Stomach smooth muscle (tissue), 2 donors: ENCODE measurements around the gene STX19.

ENCODE experiments used
- H3K27ac ChIP-seq: one replicate; pipeline ENCODE4 v1.7.0; 2013; ENCODE audit warnings: mild to moderate bottlenecking, low read length, inconsistent platforms
- H3K27me3 ChIP-seq, 2 donors: one replicate each; pipeline ENCODE4 v1.7.0; 2013; ENCODE audit warnings: low read length in 2 of 2; ENCODE audit not compliant: insufficient read depth in 2 of 2, control insufficient read depth in 1 of 2
- H3K36me3 ChIP-seq, 2 donors: one replicate each; pipeline ENCODE4 v1.7.0; 2013; ENCODE audit warnings: low read length in 2 of 2; ENCODE audit not compliant: control insufficient read depth in 2 of 2, insufficient read depth in 2 of 2
- H3K4me1 ChIP-seq: one replicate; pipeline ENCODE4 v1.7.0; 2013; ENCODE audit warnings: low read length; ENCODE audit not compliant: control insufficient read depth, insufficient read depth
- H3K4me3 ChIP-seq, 2 donors: one replicate each; pipeline ENCODE4 v1.7.0; 2013; ENCODE audit warnings: low read length in 2 of 2
- H3K9ac ChIP-seq, 2 donors: one replicate each; pipeline ENCODE4 v1.7.0; 2013; ENCODE audit warnings: low read length in 2 of 2, mild to moderate bottlenecking in 1 of 2
- H3K9me3 ChIP-seq, 2 donors: one replicate each; pipeline ENCODE4 v1.7.0; 2013; ENCODE audit warnings: low read length in 2 of 2; ENCODE audit not compliant: control insufficient read depth in 2 of 2
- donor health status: healthy.
- donor health status: Pancreatic carcinoma.

Gene STX19, protein sequence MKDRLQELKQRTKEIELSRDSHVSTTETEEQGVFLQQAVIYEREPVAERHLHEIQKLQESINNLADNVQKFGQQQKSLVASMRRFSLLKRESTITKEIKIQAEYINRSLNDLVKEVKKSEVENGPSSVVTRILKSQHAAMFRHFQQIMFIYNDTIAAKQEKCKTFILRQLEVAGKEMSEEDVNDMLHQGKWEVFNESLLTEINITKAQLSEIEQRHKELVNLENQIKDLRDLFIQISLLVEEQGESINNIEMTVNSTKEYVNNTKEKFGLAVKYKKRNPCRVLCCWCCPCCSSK

DNA sequence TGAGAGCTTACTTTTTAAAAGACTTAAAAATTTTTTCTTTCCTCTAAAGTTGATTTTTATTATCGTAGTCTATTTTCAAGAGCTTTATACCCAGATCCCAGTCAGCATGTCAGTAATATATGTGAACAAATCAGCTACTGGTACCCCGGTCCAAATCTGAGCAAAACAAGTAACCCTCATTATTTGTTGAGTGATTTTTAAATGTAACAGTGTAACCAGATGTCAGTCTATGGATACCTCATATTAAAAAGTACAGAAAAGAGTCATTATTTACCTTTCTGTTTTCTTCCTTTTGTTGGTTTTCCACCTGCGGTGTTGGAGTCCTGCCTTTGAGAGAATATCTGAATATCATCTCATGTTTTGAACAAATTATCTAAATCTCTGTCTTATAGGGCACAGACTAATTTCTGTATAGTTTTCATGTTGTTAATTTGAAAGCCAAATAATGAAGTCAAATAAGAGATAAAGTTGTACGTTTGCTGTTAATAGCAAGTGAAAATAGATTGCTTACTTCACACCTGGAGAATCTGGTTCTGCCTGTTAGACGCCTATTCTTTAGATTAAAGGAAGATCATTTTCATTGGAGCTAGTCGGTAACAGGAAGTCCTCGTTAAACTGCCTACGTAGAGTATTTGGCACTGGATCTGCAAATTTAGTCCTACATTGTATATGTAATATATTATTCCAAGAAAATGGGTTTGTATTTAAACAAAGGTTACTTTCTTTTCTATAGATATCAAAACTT, at the start of gene STX19:
STX19 (minus strand) TSS at position 505 of the 745 bp plus-strand sequence. CDS start 13,328 bp downstream, outside the sequence.
- Histone ChIP-seq H3K27me3 (no peaks in the 10 kb centered on the region), H3K9ac (no peak within 1 kb of the TSS), H3K9me3 (no peaks in the 10 kb centered on the region), H3K4me1 (no peaks in the 10 kb centered on the region), H3K4me3 (no peak within 1 kb of the TSS), H3K36me3 (no peaks in the 10 kb centered on the region), H3K27ac (no peak within 1 kb of the TSS)

DNA sequence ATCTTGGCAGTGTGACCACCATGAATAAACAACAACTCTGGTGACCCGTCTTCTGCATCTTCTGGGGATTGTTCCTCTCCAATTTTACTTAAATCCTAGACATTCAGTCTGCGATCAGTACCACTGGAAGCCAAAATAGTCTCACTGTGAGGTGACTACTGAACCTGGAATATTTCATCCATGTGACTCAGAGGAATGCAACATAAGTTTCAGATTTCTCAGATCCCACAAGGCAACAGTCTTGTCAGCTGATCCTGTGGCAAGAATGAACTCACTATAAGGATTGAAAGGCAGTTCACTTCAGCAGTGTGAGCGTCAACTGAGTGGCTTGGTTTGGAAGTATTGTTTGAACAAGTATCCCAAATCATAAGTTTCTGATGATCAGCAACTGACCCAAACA, 47.7 kb upstream of the STX19 start:
- no peak overlapping the region for H3K4me3 ChIP-seq
- peaks cover 0 to 10% of the 10 kb centered on the region in 2 donors for H3K36me3 ChIP-seq
- no peaks in the 10 kb centered on the region for H3K9me3 ChIP-seq
- H3K27ac ChIP-seq: no peak overlapping the region
- H3K27me3 ChIP-seq: no peaks in the 10 kb centered on the region
- no peak overlapping the region for H3K9ac ChIP-seq
- H3K4me1 ChIP-seq: no peaks in the 10 kb centered on the region

DNA sequence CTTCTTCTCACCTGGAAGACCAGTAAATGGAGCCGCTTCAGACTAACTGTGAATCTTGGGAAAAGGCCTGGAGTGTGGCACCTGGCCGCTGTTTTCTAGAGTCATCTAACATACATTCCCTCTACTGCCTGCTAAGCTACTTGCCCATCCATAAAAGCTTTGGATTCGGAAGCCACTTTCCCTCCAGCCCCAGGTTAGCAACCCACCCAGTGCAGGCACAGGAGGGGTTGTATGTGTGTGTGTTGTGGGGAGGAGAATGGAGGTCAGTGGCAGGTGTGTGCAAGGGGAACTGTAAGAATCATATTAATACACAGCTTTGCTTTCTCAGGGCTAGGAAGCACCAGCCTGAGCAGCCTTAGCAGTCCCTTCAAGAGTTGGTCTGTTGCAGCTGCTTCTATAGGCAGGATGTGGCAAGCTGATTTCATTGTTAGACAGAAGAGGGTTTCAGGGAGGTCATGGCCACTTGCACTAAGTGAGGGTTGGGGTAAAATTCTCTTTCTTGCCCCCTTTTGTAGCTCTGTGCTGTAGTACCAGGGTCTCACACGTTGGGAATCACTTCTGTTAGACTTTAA, 43.4 kb upstream of the STX19 start:
- Histone ChIP-seq H3K9me3 (no peaks in the 10 kb centered on the region), H3K9ac (no peak overlapping the region), H3K4me3 (no peak overlapping the region), H3K36me3 (peaks cover 3 to 15% of the 10 kb centered on the region in 2 donors), H3K4me1 (no peaks in the 10 kb centered on the region), H3K27me3 (no peaks in the 10 kb centered on the region), H3K27ac (no peak overlapping the region)

DNA sequence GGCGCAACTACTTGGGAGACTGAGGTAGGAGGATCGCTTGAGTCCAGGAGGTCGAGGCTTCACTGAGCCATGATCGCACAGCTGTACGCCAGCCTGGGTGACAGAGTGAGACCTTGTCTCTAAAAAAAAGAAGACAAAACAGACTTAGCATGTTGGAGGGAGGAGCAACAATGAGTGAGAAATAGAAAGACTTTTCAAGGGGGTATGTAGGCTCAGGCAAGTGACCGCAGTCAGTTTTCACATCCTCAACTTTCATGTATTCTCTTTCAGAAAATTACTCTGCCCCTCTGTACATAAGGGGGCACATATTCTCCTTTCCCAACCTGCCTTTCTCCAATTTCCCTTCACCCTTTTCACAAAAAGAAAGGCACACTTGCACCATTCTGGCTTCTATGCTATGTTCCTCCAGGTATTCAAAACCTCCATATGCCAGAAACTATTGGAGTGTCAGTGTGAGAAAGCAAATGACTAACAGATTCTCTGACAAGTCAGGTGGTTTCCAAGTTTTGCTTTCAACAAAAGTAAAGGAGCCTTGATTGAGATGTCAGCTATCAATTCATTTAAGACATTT, 42.0 kb upstream of the STX19 start:
- Histone ChIP-seq H3K9ac (no peak overlapping the region), H3K4me1 (no peaks in the 10 kb centered on the region), H3K9me3 (no peaks in the 10 kb centered on the region), H3K36me3 (peaks cover 5 to 9% of the 10 kb centered on the region in 2 donors), H3K27me3 (no peaks in the 10 kb centered on the region), H3K27ac (no peak overlapping the region), H3K4me3 (no peak overlapping the region)

DNA sequence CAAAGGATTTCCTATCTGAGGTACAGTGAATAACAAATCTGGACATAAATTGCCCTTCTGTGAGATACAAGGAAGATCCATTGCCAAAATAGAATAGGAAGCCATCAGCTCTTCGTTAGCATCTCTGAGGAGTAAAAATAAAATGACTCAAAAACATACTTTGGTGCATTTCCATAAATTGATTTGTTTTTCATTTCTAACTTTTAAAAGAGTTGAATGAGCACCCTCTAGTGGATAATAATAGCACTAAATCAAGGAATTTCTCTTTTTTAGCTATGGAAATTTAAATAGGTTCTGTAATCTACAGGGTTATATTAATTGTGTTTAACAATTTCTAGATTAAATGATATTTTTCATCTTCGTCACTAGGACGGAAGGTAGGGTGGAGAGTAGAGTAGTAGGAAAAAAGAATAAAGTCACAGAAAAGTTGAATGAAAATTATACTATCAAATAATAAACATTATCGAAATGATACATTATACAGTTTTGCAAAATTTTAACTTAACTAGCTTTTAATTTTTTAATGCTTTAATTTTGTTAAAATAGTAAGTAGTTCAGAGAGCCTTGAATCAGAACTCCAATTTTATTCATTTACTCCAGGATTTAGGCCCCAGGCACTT, 40.9 kb upstream of the STX19 start:
- no peak overlapping the region for H3K27ac ChIP-seq
- H3K9ac ChIP-seq: no peak overlapping the region
- H3K9me3 ChIP-seq: no peaks in the 10 kb centered on the region

DNA sequence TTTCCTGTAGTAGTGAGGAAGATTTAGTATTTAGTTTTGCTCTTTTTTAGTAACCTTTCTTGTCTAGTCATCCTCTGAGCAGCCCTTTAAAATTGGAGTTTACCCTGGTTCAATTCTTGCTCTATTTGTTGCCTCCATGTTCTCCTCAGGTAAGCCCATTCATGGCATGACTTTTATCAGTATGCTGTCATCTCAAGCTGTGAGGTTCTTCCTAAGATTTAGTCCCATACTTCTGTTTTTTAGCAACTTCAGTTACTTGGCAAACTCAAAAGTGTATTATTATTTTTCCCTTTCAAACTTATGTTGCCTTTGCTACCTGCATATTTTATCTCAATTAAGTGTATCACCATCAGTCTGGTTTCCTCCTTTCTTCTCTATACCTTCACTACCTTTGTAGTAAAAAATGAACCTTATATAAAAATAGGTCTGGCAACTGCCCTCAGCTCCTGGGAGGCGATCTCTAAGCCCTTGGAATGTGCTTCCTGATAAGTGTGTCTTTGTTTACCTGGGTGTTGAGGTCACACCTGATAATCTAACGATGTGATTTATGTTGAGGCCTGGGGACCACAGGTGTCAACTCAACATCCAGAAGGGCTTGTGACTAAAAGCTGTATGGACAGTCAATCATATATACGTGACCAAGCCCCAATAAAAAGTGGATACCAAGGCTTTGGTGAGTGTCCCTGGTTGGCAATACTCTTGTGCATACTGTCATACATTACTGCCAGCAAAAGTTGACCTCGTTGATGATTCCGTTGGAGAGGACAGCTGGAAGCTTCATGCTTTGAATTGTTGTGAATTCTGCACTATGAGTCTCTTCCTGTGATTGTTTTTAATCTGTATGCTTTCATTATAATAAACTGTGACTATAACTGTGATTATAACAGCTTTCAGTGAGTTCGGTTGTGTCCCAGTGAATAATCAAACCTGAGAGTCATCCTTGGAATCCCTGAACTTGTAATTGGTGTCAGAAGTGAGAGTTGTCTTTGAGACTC, 38.4 kb upstream of the STX19 start:
- Histone ChIP-seq H3K27ac (no peak overlapping the region), H3K4me1 (peaks cover 7% of the 10 kb centered on the region), H3K9ac (no peak overlapping the region), H3K9me3 (no peaks in the 10 kb centered on the region), H3K36me3 (peaks cover 5 to 7% of the 10 kb centered on the region in 2 donors), H3K27me3 (no peaks in the 10 kb centered on the region), H3K4me3 (no peak overlapping the region)

More for the DNA sequence above, 40.9 kb upstream of the STX19 start:
- peaks cover 5 to 9% of the 10 kb centered on the region in 2 donors for H3K36me3 ChIP-seq
- H3K4me1 ChIP-seq: no peaks in the 10 kb centered on the region
- H3K4me3 ChIP-seq: no peak overlapping the region
- H3K27me3 ChIP-seq: no peaks in the 10 kb centered on the region

DNA sequence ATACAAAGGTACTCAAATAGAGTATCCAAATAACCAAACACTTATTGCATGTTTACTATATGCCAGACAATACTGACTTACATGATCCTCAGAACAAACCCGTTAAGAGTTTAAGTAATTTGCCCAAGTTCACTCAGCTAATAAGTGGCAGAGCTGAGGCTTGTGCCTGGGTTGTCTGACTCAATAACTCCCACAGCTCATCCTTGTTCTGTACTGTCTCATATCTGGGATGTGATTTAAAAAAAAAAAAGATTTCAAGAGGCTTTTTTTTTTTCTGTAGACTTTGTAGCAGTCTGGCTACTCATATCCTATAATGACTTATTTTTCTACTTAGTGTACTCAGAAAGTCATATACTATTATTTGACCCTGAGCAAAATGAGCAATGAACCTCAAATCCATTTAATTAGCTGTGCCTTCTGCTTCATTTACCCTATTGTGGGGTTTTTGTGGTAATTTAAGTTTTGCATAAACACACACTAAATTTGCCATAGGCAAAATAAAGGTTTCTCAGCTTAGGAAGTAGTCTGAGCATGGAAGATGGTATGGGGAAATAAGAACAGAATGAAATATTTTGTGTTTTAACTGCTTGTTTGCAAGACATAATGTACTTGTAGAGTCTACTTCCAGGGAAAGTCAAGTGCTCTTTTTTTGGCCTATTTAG, 37.6 kb upstream of the STX19 start:
- H3K4me1 ChIP-seq: peaks cover 7% of the 10 kb centered on the region
- no peak overlapping the region for H3K9ac ChIP-seq
- no peaks in the 10 kb centered on the region for H3K9me3 ChIP-seq
- no peak overlapping the region for H3K27ac ChIP-seq
- no peaks in the 10 kb centered on the region for H3K27me3 ChIP-seq
- H3K36me3 ChIP-seq: peaks cover 5% of the 10 kb centered on the region in 2 donors
- no peak overlapping the region for H3K4me3 ChIP-seq

DNA sequence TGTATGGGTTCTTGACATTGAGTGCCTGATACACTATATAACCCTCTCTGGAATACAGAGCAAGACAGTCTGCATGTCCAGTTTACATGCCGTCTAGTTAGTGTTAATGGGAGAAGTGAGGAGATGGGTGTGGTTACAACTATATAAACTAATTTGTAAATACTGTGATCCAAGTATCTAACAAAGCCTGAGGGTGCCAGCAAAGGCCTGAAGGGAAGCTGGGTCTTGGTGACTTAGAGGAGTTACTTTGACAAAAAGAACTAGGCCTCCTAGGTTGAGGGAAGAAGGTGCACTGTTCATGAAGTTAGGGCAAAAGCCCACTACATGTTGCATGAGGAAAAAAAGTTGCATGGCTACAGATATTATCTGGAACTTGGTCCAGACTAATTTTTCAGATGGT, 36.7 kb upstream of the STX19 start:
- no peak overlapping the region for H3K9ac ChIP-seq
- H3K27ac ChIP-seq: no peak overlapping the region
- H3K4me1 ChIP-seq: peaks cover 7% of the 10 kb centered on the region
- H3K27me3 ChIP-seq: no peaks in the 10 kb centered on the region
- peaks cover 5% of the 10 kb centered on the region in 2 donors for H3K36me3 ChIP-seq
- no peaks in the 10 kb centered on the region for H3K9me3 ChIP-seq
- no peak overlapping the region for H3K4me3 ChIP-seq

DNA sequence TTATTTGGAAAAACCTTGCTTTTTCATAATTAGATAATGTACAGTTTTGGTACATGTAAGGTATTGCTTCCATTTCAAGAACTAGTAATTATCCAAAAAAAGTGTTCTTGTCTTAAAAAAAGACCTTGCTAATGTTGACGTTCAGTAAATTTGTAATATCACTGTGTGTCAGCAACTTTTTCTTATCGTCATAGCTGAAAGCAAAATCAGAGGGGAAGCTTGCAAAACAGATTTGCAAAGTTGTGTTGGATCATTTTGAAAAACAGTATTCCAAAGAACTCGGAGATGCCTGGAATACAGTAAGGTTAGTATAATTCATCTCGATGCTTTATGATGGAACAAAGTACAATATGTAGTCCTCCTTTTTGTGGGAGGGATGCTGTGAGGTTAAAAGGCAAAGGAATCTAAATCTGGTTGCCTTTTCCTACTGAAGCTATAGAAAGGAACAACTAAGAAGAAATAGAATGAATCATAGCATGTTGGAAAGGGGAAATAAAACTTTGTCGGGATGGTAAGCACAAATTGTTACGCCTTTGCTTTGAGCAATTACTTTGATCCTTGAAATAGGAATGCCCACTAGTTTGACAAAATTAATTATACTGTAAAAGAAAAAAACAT, 36.0 kb upstream of the STX19 start:
- Histone ChIP-seq H3K27ac (no peak overlapping the region), H3K9me3 (no peaks in the 10 kb centered on the region), H3K9ac (no peak overlapping the region), H3K36me3 (peaks cover 5% of the 10 kb centered on the region in 2 donors), H3K4me1 (peaks cover 7% of the 10 kb centered on the region), H3K4me3 (peak overlapping the region; percentile 90 to 91), H3K27me3 (no peaks in the 10 kb centered on the region)
